GM18858 (cell line): ENCODE measurements around the gene ANKZF1.

Experiments used
- ATAC-seq: cut with Tn5 transposase; IDR thresholded peaks from one replicate; pipeline ENCODE4 v1.9.1; 2021; ENCODE audit not compliant: unreplicated experiment

Gene ANKZF1

DNA sequence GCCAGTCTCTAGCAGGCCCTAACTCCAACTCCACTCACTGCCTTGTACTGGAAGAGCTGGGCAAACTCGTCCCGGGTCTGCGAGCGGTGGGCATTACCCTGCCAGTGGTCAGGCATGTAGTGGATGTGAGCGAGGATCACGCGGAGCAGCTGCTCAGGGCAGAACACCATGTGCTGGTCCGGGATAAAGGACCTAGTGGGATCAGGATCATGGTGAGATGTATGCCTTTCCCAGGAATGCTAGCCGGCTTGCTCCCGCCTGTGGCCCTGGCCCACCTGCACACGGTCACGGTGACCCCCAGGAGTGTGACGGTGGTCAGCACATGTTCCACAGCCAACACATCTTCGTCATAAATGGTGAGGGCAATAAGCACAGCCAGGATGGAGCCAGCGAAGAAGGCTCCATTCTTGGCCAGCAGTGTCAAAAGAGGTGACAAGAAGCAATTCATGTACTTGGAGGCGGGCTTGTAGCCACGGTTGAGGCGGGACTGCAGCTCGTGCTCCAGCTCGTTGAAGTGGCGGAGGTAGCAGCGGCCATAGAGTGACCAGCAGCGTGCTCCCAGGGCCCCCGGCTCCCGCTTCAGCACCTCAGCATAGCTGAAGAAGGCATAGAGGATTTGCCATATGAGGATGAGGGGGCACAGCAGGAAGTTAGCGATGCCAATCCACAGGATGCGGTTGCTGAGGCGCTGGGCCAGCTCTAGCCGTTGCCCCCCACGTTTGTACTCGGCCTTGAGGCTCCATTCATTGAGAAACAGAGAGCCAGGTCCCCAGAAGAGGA is 5.6 kb upstream of the ANKZF1 start:
- ATAC-seq: no peak

DNA sequence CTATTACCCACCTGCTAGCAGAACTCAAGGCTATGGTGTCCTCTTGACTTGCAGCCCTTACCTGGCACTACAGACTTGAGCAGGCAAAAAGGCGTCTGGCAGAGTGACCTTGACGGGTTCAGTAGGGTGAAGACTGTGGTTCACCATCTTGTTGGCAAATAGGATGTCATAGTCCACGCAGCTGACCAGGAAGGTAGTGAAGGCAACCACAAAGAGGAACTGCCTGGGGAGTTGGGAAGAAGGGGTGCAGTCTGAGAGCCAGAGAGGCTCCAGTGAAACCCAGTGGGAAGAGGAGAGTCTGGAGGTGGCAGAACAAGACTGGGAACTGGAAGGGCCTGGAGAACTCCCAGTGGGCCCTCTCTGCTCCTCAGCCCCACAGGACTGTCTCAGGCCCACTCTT is 4.3 kb upstream of the ANKZF1 start:
- no peak for ATAC-seq

- ATAC-seq: no peak
Measured at GRCh38 chr2:219228041-219228910, 1.3 kb upstream of the ANKZF1 start.

DNA sequence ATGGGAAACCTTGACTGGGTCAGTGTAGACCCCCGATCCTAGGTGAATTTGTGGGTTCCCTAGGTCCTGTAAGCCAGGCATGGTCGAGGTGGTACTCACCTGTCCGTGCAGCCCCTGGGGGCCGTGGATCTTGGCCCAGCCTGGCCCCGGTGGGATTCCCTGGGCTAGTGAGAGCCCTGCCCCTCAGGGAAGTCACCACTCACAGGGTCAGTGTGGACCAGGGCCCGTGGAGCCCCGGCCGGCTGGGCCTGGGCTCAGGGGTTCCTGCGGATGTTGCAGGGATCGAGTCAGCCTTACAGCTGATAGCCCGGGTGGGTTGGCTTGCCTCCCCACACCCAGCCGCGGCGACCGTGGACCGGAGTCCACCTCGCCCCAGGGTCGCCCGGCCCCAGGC is 698 bp upstream of the ANKZF1 start:
- ATAC-seq: peak; percentile 8

DNA sequence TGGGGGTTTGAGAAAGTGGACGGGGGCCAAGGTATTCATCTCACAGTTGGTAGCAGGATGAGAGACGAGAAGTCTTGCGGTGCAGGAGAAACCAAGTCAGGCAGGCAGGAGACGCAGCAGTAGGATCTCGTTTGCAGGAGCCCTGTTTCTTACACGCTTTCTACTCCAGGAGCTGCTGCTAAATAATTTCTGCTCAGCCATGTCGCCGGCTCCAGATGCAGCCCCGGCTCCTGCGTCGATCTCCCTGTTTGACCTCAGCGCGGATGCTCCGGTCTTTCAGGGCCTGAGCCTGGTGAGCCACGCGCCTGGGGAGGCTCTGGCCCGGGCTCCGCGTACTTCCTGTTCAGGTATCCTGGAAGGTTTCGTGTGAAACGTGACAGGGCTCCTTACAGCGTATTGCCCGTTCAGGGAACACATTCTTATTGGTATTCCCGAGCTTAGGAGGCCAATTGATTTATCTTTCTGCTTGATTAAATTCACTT is 494 bp downstream of the ANKZF1 start:
- ATAC-seq: no peak

- no peak for ATAC-seq
Measured at GRCh38 chr2:219234331-219234730, 4.7 kb downstream of the ANKZF1 start.

DNA sequence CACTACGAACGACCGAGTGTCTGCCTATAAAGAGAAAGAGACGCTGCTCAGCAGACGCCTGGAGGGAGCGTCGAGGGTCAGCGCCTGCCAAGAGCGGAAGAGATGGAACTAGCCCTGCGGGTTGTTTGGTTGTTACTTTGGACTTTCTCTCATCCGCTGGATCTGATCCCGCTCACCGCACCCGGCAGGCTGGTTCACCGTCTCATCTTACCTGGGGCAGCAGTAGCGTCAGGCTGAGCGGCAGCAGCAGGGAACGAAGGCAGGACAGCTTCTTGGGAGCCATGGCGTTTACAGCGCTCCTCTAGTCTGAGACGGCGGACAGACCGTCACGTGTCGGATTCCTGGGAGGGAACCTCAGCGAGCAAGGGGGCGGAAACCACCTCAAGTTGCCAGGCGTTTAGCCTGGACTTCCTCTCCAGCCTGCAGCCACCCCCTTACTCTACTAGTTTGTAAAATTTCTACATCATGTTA is 13.7 kb downstream of the ANKZF1 start:
- no peak for ATAC-seq

DNA sequence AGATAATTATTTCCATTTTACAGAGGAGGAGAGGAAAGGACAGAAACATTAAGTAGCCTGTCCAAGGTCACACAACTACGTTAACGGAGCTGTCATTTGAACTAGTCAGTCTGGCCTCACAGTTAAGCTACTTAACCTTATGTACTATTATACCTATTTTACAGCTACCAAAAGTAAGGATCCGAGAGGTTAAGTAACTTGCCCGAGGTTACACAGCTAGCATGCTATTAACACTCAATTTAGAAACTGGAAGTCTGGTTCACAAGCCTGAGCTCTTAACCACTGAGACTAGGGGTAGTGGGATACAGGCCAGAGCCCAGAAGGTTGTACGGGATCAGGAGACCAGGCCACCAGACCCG is 15.2 kb downstream of the ANKZF1 start:
- no peak for ATAC-seq

DNA sequence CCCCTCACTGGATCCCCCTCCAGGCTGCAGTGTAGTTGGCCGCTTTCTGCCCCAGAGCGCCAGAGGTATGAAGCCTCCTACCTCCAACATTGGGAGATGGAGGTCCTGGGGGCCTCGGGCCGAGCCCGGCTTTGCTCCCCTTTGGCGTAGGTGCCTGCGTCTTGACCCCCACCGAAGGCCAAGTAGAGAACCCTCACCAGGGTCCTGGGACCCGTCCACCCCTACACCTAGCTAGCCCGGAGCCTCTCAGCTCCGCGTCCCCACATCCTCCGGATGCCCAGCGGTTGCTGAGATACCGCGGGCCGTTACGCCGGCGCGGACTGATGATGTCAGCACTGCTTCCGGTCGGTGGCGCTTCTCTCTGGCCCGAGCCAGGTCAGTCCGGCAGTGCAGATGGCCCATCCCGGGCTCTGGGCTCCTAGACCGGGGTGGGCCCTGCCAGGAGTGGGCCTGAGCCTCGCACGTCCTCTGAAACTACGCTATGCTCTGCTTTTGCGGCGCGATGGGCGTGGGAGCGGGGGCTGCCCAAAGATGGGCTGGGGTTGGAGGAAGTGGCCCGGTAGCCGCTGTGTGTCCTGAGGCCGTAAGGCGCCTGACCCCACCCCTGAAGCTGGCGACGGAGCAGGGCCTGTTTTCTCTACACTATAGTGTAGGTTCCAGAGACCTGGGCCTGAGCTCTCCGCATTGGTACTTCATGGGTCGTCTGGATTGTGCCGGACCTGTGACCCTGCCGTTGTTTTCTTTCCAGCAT is 15.7 kb downstream of the ANKZF1 start, which contains the start of the genes GLB1L and STK16:
Gene GLB1L (minus strand): TSS at position 297 of the 751 bp plus-strand sequence. CDS start 1,871 bp downstream, outside the sequence.
Gene STK16 (plus strand): TSS at position 332 of the 751 bp plus-strand sequence. CDS start 521 bp downstream, outside the sequence.
- ATAC-seq: peak; percentile 66

- ATAC-seq: no peak
Measured at GRCh38 chr2:219245899-219246230, 16.3 kb downstream of the ANKZF1 start.

GRCh38 chr2:219246559-219246958 is 17.0 kb downstream of the ANKZF1 start:
- ATAC-seq: no peak

DNA sequence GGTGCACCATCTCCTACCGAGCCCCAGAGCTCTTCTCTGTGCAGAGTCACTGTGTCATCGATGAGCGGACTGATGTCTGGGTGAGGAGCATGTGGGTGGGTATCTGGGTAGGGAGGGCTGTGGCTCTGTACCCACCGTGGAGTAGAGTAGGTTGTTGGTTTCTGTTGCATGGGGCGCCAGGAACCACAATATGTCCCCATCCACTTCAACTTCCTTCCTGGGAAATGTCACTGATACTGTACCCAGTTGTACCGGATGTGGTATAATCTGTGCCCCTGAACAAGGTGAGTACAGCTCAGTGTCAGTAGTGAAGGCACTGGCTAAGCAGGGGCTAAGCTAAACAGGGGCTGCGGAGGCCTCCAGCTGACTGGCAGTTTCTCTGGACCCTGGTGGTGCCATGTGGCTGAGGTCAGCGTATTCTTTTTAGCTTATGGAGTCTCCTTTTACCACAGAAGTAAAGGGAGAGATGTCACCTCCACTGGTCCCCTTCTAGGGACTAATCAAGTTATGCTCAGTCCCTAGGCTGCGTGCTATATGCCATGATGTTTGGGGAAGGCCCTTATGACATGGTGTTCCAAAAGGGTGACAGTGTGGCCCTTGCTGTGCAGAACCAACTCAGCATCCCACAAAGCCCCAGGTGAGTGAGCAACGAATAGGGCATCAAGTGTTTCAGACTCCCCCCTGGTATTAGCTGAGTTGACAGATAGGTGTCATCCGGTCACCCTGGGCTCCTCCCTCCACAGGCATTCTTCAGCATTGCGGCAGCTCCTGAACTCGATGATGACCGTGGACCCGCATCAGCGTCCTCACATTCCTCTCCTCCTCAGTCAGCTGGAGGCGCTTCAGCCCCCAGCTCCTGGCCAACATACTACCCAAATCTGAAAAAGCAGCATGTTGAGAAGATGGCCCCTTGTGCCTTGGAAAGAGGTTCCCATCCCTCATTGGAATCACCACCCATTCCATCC is 18.4 kb downstream of the ANKZF1 start:
- no peak for ATAC-seq

DNA sequence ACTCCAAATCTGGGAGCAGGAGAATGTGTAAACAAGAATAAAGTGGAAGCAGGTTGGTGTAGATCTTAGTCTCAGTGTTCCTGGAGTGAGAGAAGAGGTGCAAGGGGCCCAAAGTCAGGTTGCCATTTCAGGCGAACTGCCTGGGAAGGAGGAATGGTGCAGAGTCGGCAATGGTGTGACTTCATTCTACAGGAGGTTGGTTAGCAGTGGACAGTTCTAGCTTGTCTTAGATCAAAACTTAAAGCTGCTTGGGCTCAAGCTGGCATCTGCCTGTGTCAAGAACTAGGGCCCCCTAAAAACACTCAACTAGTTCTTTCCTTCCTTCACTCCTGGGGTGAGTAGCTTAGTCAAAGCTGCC is 19.2 kb downstream of the ANKZF1 start:
- ATAC-seq: no peak

DNA sequence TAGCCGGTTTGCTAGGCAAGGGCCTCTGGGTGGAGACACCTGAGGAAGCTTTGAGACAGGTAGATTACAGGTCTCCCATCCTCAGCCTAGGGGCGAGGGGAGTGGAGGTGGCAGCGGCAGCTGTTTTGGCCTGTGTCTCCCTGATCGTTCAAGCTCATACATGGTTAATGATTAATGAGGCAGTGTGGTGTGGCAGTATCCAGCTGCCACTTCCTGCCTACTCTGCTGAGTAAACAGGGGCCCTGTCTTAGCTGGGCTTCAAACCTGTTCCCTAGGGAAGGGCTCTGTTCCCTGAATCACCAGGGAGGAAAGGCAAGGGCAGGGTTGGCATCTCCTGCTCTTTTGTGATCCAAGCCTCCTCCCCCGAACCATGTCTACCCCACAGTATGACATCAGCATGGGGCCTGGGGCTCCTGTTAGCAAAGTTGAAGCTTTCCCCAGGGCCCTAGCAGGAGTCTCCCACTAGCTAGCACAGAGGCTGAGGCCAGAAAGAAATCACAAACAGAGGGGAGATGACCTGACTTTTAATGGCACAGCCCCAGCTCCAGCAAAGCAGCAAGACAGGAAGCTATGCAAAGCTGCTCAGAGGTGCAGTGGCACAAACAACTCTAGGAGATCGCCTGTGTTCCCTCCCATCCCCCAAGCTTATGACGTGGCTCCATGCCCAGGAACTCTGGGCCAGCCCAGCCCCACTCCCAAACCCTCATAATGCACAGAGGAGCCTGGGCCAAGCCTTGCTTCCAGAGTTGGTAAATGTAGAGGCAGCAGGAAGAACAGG is 19.8 kb downstream of the ANKZF1 start:
- ATAC-seq: peak; percentile 32

DNA sequence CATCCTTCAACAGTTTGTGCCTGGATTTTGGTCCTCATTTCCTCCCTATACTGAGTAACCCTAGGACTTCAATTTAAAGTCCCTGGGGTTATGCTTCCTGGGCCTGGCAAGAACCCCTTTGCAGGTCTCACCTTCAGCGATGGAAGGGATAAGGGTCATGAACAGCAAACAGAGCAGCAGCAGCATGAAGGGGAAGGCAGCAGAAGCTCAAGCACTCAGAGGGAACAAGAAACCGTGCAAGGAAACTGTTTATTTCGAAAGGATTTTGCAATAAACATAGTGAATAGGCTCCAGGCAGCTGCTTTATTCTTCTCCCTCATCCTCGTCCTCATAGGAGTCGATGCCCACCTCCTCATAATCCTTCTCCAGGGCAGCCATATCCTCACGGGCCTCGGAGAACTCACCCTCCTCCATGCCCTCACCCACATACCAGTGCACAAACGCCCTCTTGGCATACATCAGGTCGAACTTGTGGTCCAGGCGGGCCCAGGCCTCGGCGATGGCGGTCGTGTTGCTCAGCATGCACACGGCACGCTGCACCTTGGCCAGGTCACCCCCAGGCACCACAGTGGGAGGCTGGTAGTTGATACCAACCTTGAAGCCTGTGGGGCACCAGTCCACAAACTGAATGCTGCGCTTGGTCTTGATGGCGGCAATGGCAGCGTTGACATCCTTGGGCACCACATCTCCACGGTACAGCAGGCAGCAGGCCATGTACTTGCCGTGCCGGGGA is 20.6 kb downstream of the ANKZF1 start:
- no peak for ATAC-seq

- no peak for ATAC-seq
Measured at GRCh38 chr2:219251656-219252055, 22.1 kb downstream of the ANKZF1 start.

- ATAC-seq: no peak
Measured at GRCh38 chr2:219252084-219252483, 22.5 kb downstream of the ANKZF1 start.

GRCh38 chr2:219252570-219252899 is 22.9 kb downstream of the ANKZF1 start:
- ATAC-seq: no peak
